ENCODE data around the gene ARMC7.
"Not testable (repeated sequence)": the region's sequence is repeated elsewhere in the genome, so short reads cannot be mapped to it uniquely, and the experiment has no call there.

Gene ARMC7

GRCh38 chr17:75103601-75104554 lies 5.9 kb upstream of the ARMC7 start:
- DNase-seq = no peak

GRCh38 chr17:75105126-75106080 lies 4.4 kb upstream of the ARMC7 start:
- DNase-seq = peak; percentile 71

- DNase-seq = no peak
Observed at GRCh38 chr17:75108193-75108592, 1.6 kb upstream of the ARMC7 start.

GRCh38 chr17:75109046-75109406 lies 743 bp upstream of the ARMC7 start:
- peak; percentile 43 for DNase-seq

GRCh38 chr17:75110234-75110937 lies 617 bp downstream of the ARMC7 start:
- DNase-seq = peak; percentile 70

- DNase-seq = no peak
Observed at GRCh38 chr17:75111777-75112335, 2.1 kb downstream of the ARMC7 start.

- peak; percentile 97 for DNase-seq
Observed at GRCh38 chr17:75113798-75114551, 4.2 kb downstream of the ARMC7 start.

- DNase-seq = peak; percentile 56
Observed at GRCh38 chr17:75114552-75115314, 5.0 kb downstream of the ARMC7 start.

- peak; percentile 81 for DNase-seq
Observed at GRCh38 chr17:75115555-75115954, 5.8 kb downstream of the ARMC7 start.

GRCh38 chr17:75116737-75117136 lies 7.0 kb downstream of the ARMC7 start:
- DNase-seq = no peak

- DNase-seq = no peak
Observed at GRCh38 chr17:75118307-75118706, 8.5 kb downstream of the ARMC7 start.

GRCh38 chr17:75124041-75124818 lies 14.5 kb downstream of the ARMC7 start:
- peak; percentile 99 for DNase-seq

- DNase-seq = peak; percentile 68
Observed at GRCh38 chr17:75124819-75125162, 15.0 kb downstream of the ARMC7 start.

GRCh38 chr17:75125984-75126383 lies 16.2 kb downstream of the ARMC7 start:
- peak; percentile 38 for DNase-seq

GRCh38 chr17:75126954-75127353 lies 17.2 kb downstream of the ARMC7 start:
- DNase-seq = no peak

GRCh38 chr17:75127936-75128335 lies 18.2 kb downstream of the ARMC7 start:
- DNase-seq = not testable (repeated sequence)

- no peak for DNase-seq
Observed at GRCh38 chr17:75128694-75129505, 19.1 kb downstream of the ARMC7 start.

GRCh38 chr17:75129576-75129975 lies 19.8 kb downstream of the ARMC7 start:
- DNase-seq = no peak

- DNase-seq = no peak
Observed at GRCh38 chr17:75130059-75130631, 20.4 kb downstream of the ARMC7 start.
